Endothelial cell of umbilical vein (primary cell): ENCODE results near the gene MIB2. TPM values are rescaled to one million over a fixed set of nuclear protein-coding genes. Genes with fewer than 3 reads are reported as not detected.

Experiments used
- BruUV-seq: library from RNA; stranded (reverse); fragments of 400-500 nt; replicated peaks from 2 replicates; lab custom pipeline; 2021; lab: Mats Ljungman, UMichigan
- CTCF ChIA-PET: fragments of 300-600, 350-600 bp; sonication (Branson Sonifier 250); formaldehyde crosslinking; loops from one replicate; lab custom pipeline; 2021; ENCODE audit warnings: antibody characterized with exemption, inconsistent platforms; lab: Charles Lee
- POLR2A ChIA-PET: fragments of 300-600, 350-600 bp; sonication (Branson Sonifier 250); formaldehyde crosslinking; loops from one replicate; lab custom pipeline; 2021; ENCODE audit warnings: antibody characterized with exemption, inconsistent platforms; lab: Charles Lee
- DNase-seq: peaks from one replicate; pipeline ENCODE4 v3.0.0-alpha.2; 2011; ENCODE audit warnings: low read depth, low spot score
- FAIRE-seq: peaks from 2 replicates; lab custom pipeline; 2011; peaks lifted over from hg19 to GRCh38; lab: Jason Lieb, UNC
- H2AFZ ChIP-seq: 2 replicates; pipeline ENCODE4 v1.6.0; 2012; ENCODE audit warnings: low read depth, low read length, control low read depth, inconsistent platforms
- H3K27ac ChIP-seq: 2 replicates; pipeline ENCODE4 v1.5.1; 2011; ENCODE audit warnings: low read depth, mild to moderate bottlenecking, control low read depth, low read length, moderate library complexity; ENCODE audit not compliant: insufficient read depth
- H3K27me3 ChIP-seq, 2 experiments: 2 replicates each; pipeline versions ENCODE4 v1.6.0 to v1.6.1; 2011; ENCODE audit warnings: low read length in 2 of 2, mixed read lengths in 1 of 2; ENCODE audit not compliant: control insufficient read depth in 2 of 2, insufficient read depth in 2 of 2
- H3K36me3 ChIP-seq, 2 experiments: 2 replicates in 1 of 2; 3 replicates in 1 of 2; pipeline ENCODE4 v1.5.1; 2011; ENCODE audit warnings: low read length in 2 of 2, mild to moderate bottlenecking in 1 of 2, moderate library complexity in 1 of 2; ENCODE audit not compliant: control insufficient read depth in 2 of 2, insufficient read depth in 2 of 2; ENCODE audit errors: extremely low read depth in 1 of 2
- H3K4me1 ChIP-seq: 3 replicates; pipeline ENCODE4 v1.5.1; 2011; ENCODE audit warnings: mild to moderate bottlenecking, low read length; ENCODE audit not compliant: control insufficient read depth, insufficient read depth; ENCODE audit errors: extremely low read depth
- H3K4me2 ChIP-seq: 2 replicates; pipeline ENCODE4 v1.6.1; 2011; ENCODE audit warnings: low read length, control low read depth, mixed read lengths; ENCODE audit not compliant: insufficient read depth
- H3K4me3 ChIP-seq, 3 experiments: fragments of 200-600 bp in 1 of 3; sonication (generic), shearing (Covaris generic) in 1 of 3; replicated peaks in 1 of 3; 2 replicates each; pipeline ENCODE4 v1.5.1; 2011 to 2016; ENCODE audit warnings: control low read depth in 3 of 3, low read length in 3 of 3, mild to moderate bottlenecking in 2 of 3, inconsistent platforms in 1 of 3, low read depth in 1 of 3, moderate library complexity in 1 of 3; ENCODE audit not compliant: insufficient read depth in 1 of 3
- H3K79me2 ChIP-seq: 2 replicates; pipeline ENCODE4 v1.6.0; 2012; ENCODE audit warnings: low read length, inconsistent platforms; ENCODE audit not compliant: control insufficient read depth, insufficient read depth
- H3K9ac ChIP-seq: replicated peaks from 2 replicates; pipeline ENCODE3; 2011; ENCODE audit warnings: low read length, control low read depth; ENCODE audit not compliant: insufficient read depth; ENCODE audit errors: extremely low read depth
- H3K9me1 ChIP-seq: replicated peaks from 3 replicates; pipeline ENCODE4 v1.6.0; 2011; ENCODE audit warnings: mild to moderate bottlenecking, low read length; ENCODE audit not compliant: control insufficient read depth, insufficient read depth; ENCODE audit errors: extremely low read depth
- H3K9me3 ChIP-seq: replicated peaks from 2 replicates; pipeline ENCODE4 v1.5.1; 2012; ENCODE audit warnings: low read length, inconsistent platforms; ENCODE audit not compliant: control insufficient read depth, insufficient read depth
- H4K20me1 ChIP-seq: replicated peaks from 2 replicates; pipeline ENCODE3; 2011; ENCODE audit warnings: mild to moderate bottlenecking, low read length; ENCODE audit not compliant: control insufficient read depth, insufficient read depth; ENCODE audit errors: extremely low read depth
- EZH2 ChIP-seq: IDR thresholded peaks from 2 replicates; pipeline ENCODE4 v1.6.1; 2012; ENCODE audit warnings: borderline replicate concordance, low read depth, mild to moderate bottlenecking, moderate library complexity, low read length, inconsistent platforms; ENCODE audit not compliant: severe bottlenecking
- FOS ChIP-seq: IDR thresholded peaks from 2 replicates; pipeline ENCODE4 v1.6.1; 2011; ENCODE audit warnings: mild to moderate bottlenecking, low read length, moderate library complexity, borderline replicate concordance; ENCODE audit not compliant: insufficient read depth
- GATA2 ChIP-seq: IDR thresholded peaks from 2 replicates; pipeline ENCODE4 v1.7.0; 2011; ENCODE audit warnings: low read depth, mild to moderate bottlenecking, moderate library complexity, mixed read lengths, low read length; ENCODE audit not compliant: insufficient read length, insufficient read depth
- JUN ChIP-seq: IDR thresholded peaks from 2 replicates; pipeline ENCODE4 v1.6.1; 2011; ENCODE audit warnings: borderline replicate concordance, low read depth; ENCODE audit not compliant: insufficient read length, insufficient read depth
- MYC ChIP-seq: IDR thresholded peaks from one replicate; pipeline ENCODE4 v1.6.1; 2011; ENCODE audit warnings: mild to moderate bottlenecking, low read depth, low read length
- POLR2AphosphoS5 ChIP-seq: IDR thresholded peaks from 2 replicates; pipeline ENCODE4 v1.6.1; 2012; ENCODE audit warnings: low read depth, mild to moderate bottlenecking, control low read depth, low read length, moderate library complexity; ENCODE audit not compliant: insufficient read depth
- dilution Hi-C: fragments of 300-500 bp; cut with MboI; formaldehyde crosslinking; loops from one replicate; pipeline ENCODE4 v1.15.0; 2019; ENCODE audit warnings: low sequenced_read_pairs; ENCODE audit not compliant: extremely low pct_ligation_motif_present
- intact Hi-C: fragments of 100-400 bp; cut with micrococcal nuclease; formaldehyde crosslinking; loops from one replicate; pipeline ENCODE4 v1.10.0; 2022
- polyA plus RNA-seq, 4 experiments: library from polyadenylated mRNA; depleted of rRNA in 3 of 4; stranded (reverse) in 3 of 4; unstranded in 1 of 4; fragments of >200 nt; gene quantifications; 2 replicates each; pipeline versions ENCODE4 v1.2.1 to v1.2.3, GENCODE V29; 2011 to 2012; ENCODE audit warnings: missing spikeins in 1 of 4
- total RNA-seq: library from RNA; stranded (reverse); gene quantifications from 2 replicates; pipeline ENCODE4 v1.2.3, GENCODE V29; 2021
- TF ChIP-seq, protein P1 (sequence below), 2 donors: IDR thresholded peaks; 1 replicate in 1 of 2; 2 replicates in 1 of 2; pipeline ENCODE4 v1.5.1; 2011; ENCODE audit warnings: low read length in 2 of 2, mild to moderate bottlenecking in 2 of 2, moderate library complexity in 2 of 2, control low read depth in 1 of 2, inconsistent platforms in 1 of 2, low read depth in 1 of 2; ENCODE audit not compliant: insufficient read depth in 1 of 2; ENCODE audit errors: extremely low read depth in 1 of 2
- TF ChIP-seq, protein P2 (sequence below): IDR thresholded peaks from 2 replicates; pipeline ENCODE4 v1.6.1; 2011; ENCODE audit not compliant: insufficient read depth, insufficient read length

The MIB2 gene
- total and polyA plus RNA-seq, 2 donors (not counting 3 experiments of a cell fraction or from before 2014, with no cell fraction given): 25.9 to 45.0 TPM

GRCh38 chr1:1598720-1599029 is 16.6 kb upstream of the MIB2 start:
- H3K9me3 ChIP-seq: no peaks in the 10 kb centered on the region
- no peaks in the 10 kb centered on the region for H4K20me1 ChIP-seq
- H2AFZ ChIP-seq: no peak overlapping the region
- POLR2A ChIA-PET: no interaction called here
- H3K36me3 ChIP-seq: no peaks in the 10 kb centered on the region
- H3K4me3 ChIP-seq: no peak overlapping the region
- H3K4me2 ChIP-seq: no peak overlapping the region
- H3K9ac ChIP-seq: no peak overlapping the region
- BruUV-seq: no TSS peak
- intact Hi-C loops (no loop called here), dilution Hi-C loops (no loop called here)
- peaks cover 18 to 31% of the 10 kb centered on the region in 2 experiments for H3K27me3 ChIP-seq
- DNase-seq (no peak), FAIRE-seq (no peak)
- TF ChIP-seq FOS: no peak
- TF ChIP-seq, protein P1, sequence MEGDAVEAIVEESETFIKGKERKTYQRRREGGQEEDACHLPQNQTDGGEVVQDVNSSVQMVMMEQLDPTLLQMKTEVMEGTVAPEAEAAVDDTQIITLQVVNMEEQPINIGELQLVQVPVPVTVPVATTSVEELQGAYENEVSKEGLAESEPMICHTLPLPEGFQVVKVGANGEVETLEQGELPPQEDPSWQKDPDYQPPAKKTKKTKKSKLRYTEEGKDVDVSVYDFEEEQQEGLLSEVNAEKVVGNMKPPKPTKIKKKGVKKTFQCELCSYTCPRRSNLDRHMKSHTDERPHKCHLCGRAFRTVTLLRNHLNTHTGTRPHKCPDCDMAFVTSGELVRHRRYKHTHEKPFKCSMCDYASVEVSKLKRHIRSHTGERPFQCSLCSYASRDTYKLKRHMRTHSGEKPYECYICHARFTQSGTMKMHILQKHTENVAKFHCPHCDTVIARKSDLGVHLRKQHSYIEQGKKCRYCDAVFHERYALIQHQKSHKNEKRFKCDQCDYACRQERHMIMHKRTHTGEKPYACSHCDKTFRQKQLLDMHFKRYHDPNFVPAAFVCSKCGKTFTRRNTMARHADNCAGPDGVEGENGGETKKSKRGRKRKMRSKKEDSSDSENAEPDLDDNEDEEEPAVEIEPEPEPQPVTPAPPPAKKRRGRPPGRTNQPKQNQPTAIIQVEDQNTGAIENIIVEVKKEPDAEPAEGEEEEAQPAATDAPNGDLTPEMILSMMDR (IDR thresholded peaks at IDR 0.05; ENCODE audit: extremely low read depth in 1 of 2, insufficient read depth in 1 of 2, low read depth in 1 of 2, low read length in 2 of 2): no peak
- TF ChIP-seq, protein P2, sequence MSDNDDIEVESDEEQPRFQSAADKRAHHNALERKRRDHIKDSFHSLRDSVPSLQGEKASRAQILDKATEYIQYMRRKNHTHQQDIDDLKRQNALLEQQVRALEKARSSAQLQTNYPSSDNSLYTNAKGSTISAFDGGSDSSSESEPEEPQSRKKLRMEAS: no peak
- no peak for TF ChIP-seq POLR2AphosphoS5
- TF ChIP-seq EZH2: no peak
- TF ChIP-seq GATA2: no peak
- TF ChIP-seq MYC: no peak
- TF ChIP-seq JUN: no peak
- CTCF ChIA-PET: no interaction called here
- no peaks in the 10 kb centered on the region for H3K79me2 ChIP-seq
- H3K9me1 ChIP-seq: no peaks in the 10 kb centered on the region
- H3K27ac ChIP-seq: no peak overlapping the region
- H3K4me1 ChIP-seq: no peaks in the 10 kb centered on the region
